Sigmoid colon (tissue), 4 donors: ENCODE results near the gene POLRMT.

Source experiments
- CTCF ChIP-seq, 4 experiments: fragments of 450-650 bp in 3 of 4; fragments of 200-600 bp in 1 of 4; IDR thresholded peaks; one replicate each; pipeline ENCODE4 v1.5.1; 2016 to 2019; ENCODE audit warnings: antibody characterized with exemption in 4 of 4, mild to moderate bottlenecking in 3 of 4, moderate library complexity in 2 of 4
- EP300 ChIP-seq, 4 donors: sonication (generic); formaldehyde crosslinking; IDR thresholded peaks; one replicate each; pipeline ENCODE4 v1.6.1; 2017; ENCODE audit warnings: antibody characterized with exemption in 4 of 4
- POLR2A ChIP-seq, 2 donors: fragments of 450-650 bp; IDR thresholded peaks; one replicate each; pipeline ENCODE4 v1.6.1; 2016; ENCODE audit warnings: antibody characterized with exemption in 2 of 2, mild to moderate bottlenecking in 2 of 2, moderate library complexity in 2 of 2

- TF ChIP-seq CTCF (IDR thresholded peaks at IDR 0.05) = peak in 1 of 4 experiments; percentile 19
- no peak for TF ChIP-seq POLR2A (IDR thresholded peaks at IDR 0.05)
- peak in 1 of 4 donors; percentile 12 for TF ChIP-seq EP300 (IDR thresholded peaks at IDR 0.05)
Measured at GRCh38 chr19:633068-633785, at the start of gene POLRMT.
